ENCODE data around the gene HOXA4. TPM values are rescaled to one million over a fixed set of nuclear protein-coding genes. Genes with fewer than 3 reads are reported as not detected.

Gene HOXA4
- total RNA-seq, 1 experiment from 2014 or later, result 1.0 TPM

DNA sequence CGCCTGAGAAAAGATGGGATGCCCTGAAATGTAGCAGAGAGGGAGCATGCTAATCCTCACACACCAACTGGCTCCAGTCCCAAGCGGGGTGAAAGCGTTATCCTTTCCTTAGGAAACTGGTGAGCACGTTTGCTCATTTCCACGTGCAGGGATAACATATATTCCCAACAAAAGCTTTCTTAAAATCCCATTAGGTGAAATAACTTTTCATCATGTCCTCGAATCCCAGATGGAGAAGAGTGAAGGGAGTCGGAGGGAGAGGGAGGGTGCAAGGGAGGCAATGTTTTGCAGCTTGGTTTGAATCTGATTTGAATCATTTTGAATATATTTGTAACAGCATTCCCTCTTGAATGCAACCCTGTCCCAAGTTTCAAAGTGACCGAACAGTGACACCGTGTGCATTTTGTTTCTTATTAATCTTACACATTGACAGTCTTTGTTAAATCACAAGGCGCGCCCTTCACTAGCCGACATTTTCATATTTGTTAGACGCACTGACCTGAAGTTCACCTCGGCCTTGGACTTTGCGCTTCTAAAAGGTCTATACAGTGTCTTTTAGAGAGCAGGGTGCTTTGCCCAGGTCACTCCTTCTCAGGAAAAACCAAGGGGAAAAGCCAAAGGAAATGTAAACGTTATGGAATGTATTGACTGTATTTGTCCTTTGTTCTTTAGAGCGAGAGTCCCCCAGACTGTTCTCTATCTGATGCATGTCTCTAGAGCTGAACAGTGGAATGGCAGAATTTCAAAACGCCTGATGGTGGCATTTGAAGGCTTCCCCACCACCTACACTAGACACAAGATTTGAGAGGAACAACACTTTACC, 3.1 kb upstream of the HOXA4 start:
- TF ChIP-seq, protein P1, sequence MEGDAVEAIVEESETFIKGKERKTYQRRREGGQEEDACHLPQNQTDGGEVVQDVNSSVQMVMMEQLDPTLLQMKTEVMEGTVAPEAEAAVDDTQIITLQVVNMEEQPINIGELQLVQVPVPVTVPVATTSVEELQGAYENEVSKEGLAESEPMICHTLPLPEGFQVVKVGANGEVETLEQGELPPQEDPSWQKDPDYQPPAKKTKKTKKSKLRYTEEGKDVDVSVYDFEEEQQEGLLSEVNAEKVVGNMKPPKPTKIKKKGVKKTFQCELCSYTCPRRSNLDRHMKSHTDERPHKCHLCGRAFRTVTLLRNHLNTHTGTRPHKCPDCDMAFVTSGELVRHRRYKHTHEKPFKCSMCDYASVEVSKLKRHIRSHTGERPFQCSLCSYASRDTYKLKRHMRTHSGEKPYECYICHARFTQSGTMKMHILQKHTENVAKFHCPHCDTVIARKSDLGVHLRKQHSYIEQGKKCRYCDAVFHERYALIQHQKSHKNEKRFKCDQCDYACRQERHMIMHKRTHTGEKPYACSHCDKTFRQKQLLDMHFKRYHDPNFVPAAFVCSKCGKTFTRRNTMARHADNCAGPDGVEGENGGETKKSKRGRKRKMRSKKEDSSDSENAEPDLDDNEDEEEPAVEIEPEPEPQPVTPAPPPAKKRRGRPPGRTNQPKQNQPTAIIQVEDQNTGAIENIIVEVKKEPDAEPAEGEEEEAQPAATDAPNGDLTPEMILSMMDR (IDR thresholded peaks at IDR 0.05; ENCODE audit: unreplicated experiment), result peak; percentile 15
- Mint-ChIP-seq H3K4me1 (ENCODE audit: low read depth, unreplicated experiment) (peaks cover 48% of the 10 kb centered on the region), H3K27me3 (ENCODE audit: unreplicated experiment) (no peaks in the 10 kb centered on the region), H3K4me3 (ENCODE audit: low read depth, unreplicated experiment) (peak overlapping the region; percentile 39), H3K27ac (ENCODE audit: unreplicated experiment) (peak overlapping the region; percentile 77), H3K9me3 (ENCODE audit: low read depth, unreplicated experiment) (no peaks in the 10 kb centered on the region), H3K36me3 (ENCODE audit: insufficient read depth, unreplicated experiment) (peaks cover 4% of the 10 kb centered on the region)
- peak; percentile 46 for DNase-seq
- intact Hi-C loops (cut with micrococcal nuclease; ENCODE audit: unreplicated experiment), result no loop called here
- CTCF ChIA-PET, result interaction anchor here (0.6 to 1.7 kb wide), 5 partner anchors 13 to 273 kb away, joined by 3 to 9 read pairs (median 5); no protein-coding TSS in a partner anchor
- no TSS peak for BruUV-seq (replicated peaks)

DNA sequence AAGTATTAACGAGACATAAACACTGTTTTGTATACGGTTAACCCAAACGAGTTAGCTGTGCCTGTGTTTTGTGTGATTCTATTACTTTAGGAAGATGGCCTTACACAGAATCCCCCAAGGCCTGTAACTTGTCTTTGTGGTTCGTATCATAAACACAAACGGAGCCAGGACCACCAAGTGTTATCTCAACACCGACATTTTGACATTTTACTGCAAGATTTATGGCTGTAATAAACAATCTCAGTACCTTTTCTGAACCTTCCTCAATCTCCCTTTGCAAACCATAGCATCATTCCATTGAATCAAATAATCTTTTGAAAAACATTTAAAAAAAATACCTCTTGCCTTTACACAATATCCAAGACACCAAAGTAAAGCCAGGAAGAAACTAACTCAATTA, 2.4 kb upstream of the HOXA4 start:
- DNase-seq, result no peak
- no peaks in the 10 kb centered on the region for H3K9me3 Mint-ChIP-seq (ENCODE audit: low read depth, unreplicated experiment)
- no peaks in the 10 kb centered on the region for H3K27me3 Mint-ChIP-seq (ENCODE audit: unreplicated experiment)
- TF ChIP-seq, protein P1 (IDR thresholded peaks at IDR 0.05; ENCODE audit: unreplicated experiment), result no peak
- peaks cover 47% of the 10 kb centered on the region for H3K4me1 Mint-ChIP-seq (ENCODE audit: low read depth, unreplicated experiment)
- intact Hi-C loops (cut with micrococcal nuclease; ENCODE audit: unreplicated experiment), result no loop called here
- CTCF ChIA-PET, result interaction anchor here (0.6 to 1.7 kb wide), 2 partner anchors 13 to 273 kb away, joined by 6 to 9 read pairs; no protein-coding TSS in a partner anchor
- BruUV-seq (replicated peaks), result no TSS peak
- H3K36me3 Mint-ChIP-seq (ENCODE audit: insufficient read depth, unreplicated experiment), result peaks cover 4% of the 10 kb centered on the region
- H3K4me3 Mint-ChIP-seq (ENCODE audit: low read depth, unreplicated experiment), result no peak overlapping the region
- peak overlapping the region; percentile 77 for H3K27ac Mint-ChIP-seq (ENCODE audit: unreplicated experiment)

GRCh38 chr7:27132214-27132613, 1.7 kb upstream of the HOXA4 start:
- H3K4me1 Mint-ChIP-seq (ENCODE audit: low read depth, unreplicated experiment), result peaks cover 47% of the 10 kb centered on the region
- CTCF ChIA-PET, result no interaction called here
- H3K9me3 Mint-ChIP-seq (ENCODE audit: low read depth, unreplicated experiment), result no peaks in the 10 kb centered on the region
- H3K4me3 Mint-ChIP-seq (ENCODE audit: low read depth, unreplicated experiment), result no peak overlapping the region
- H3K27me3 Mint-ChIP-seq (ENCODE audit: unreplicated experiment), result no peaks in the 10 kb centered on the region
- no peak for DNase-seq
- H3K36me3 Mint-ChIP-seq (ENCODE audit: insufficient read depth, unreplicated experiment), result peaks cover 4% of the 10 kb centered on the region
- TF ChIP-seq, protein P1 (IDR thresholded peaks at IDR 0.05; ENCODE audit: unreplicated experiment), result no peak
- no TSS peak for BruUV-seq (replicated peaks)
- no peak overlapping the region for H3K27ac Mint-ChIP-seq (ENCODE audit: unreplicated experiment)
- intact Hi-C loops (cut with micrococcal nuclease; ENCODE audit: unreplicated experiment), result no loop called here

DNA sequence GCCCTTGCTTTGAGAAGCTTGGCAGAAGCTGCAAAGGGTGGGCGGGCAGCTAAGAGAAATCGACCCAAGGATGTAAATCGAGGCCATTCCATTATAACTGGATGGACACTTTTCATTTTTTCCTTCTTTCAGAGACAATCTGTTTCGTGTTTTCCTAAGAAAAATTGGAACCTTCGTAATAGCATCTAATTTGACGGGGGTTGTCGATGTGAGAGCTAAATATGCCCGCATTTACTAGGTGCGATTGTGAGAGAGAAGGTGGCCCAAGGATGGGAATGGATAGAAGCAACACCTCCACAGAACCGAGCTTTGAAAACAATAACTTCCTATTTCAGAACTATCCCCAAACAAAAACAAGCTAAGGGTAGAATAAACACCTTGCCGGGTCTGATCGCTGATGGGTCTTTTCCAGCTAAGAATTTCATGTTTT, 848 bp upstream of the HOXA4 start:
- TF ChIP-seq, protein P1 (IDR thresholded peaks at IDR 0.05; ENCODE audit: unreplicated experiment), result no peak
- Mint-ChIP-seq H3K36me3 (ENCODE audit: insufficient read depth, unreplicated experiment) (peaks cover 4% of the 10 kb centered on the region), H3K4me3 (ENCODE audit: low read depth, unreplicated experiment) (no peak overlapping the region), H3K27ac (ENCODE audit: unreplicated experiment) (no peak overlapping the region), H3K9me3 (ENCODE audit: low read depth, unreplicated experiment) (no peaks in the 10 kb centered on the region), H3K4me1 (ENCODE audit: low read depth, unreplicated experiment) (peaks cover 44% of the 10 kb centered on the region), H3K27me3 (ENCODE audit: unreplicated experiment) (no peaks in the 10 kb centered on the region)
- BruUV-seq (replicated peaks), result no TSS peak
- no peak for DNase-seq
- CTCF ChIA-PET, result interaction anchor here (0.8 kb wide), 1 partner anchor 11 kb away, joined by 5 read pairs; no protein-coding TSS in a partner anchor
- intact Hi-C loops (cut with micrococcal nuclease; ENCODE audit: unreplicated experiment), result no loop called here
